Vagina (tissue), 2 donors: ENCODE results near the gene GRIK2.

Source experiments
- POLR2A ChIP-seq, 2 donors: fragments of 450-650 bp; IDR thresholded peaks; one replicate each; pipeline ENCODE4 v1.6.1; 2017; ENCODE audit warnings: antibody characterized with exemption in 2 of 2, mild to moderate bottlenecking in 2 of 2, moderate library complexity in 2 of 2
- POLR2AphosphoS5 ChIP-seq, 2 donors: sonication (generic); formaldehyde crosslinking; IDR thresholded peaks; one replicate each; pipeline ENCODE4 v1.9.0; 2017; ENCODE audit warnings: antibody characterized with exemption in 2 of 2, mild to moderate bottlenecking in 2 of 2, low read depth in 1 of 2; ENCODE audit not compliant: insufficient read depth in 1 of 2
- TF ChIP-seq, protein P1 (sequence below), 3 experiments: fragments of 450-650 bp in 2 of 3; fragments of 200-600 bp in 1 of 3; sonication (generic) in 1 of 3; IDR thresholded peaks; one replicate each; pipeline ENCODE4 v1.5.1; 2017 to 2019; ENCODE audit warnings: antibody characterized with exemption in 3 of 3, mild to moderate bottlenecking in 2 of 3, moderate library complexity in 2 of 3

DNA sequence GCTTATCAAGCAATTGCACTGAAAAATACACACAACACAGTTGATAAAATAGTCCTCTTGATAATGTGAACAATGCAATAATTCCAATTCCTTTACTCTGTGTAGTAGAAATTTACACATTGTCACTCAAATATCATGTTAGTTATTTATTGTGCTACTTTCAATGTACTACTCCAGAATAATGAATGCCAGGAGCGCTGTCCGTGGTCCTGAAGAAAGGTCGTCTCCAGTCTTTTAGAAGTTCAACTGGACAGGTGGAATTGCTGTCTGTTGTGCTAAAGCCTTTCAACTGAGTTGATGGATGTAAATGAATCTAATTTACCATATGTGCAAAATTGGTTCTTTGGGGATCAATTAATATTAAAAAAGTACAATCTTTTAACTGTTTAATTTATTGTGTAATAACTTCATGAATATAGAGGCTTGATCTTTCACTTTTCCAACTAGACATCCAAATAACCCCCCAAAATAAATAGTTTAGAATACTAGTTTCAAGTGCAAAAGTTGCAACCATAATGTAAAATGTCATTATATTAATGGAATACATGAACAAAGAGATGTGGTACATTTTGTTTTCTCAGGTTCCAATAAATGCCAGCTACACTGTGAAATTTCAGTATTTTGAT lies 3.2 kb downstream of the GRIK2 start:
- TF ChIP-seq, protein P1, sequence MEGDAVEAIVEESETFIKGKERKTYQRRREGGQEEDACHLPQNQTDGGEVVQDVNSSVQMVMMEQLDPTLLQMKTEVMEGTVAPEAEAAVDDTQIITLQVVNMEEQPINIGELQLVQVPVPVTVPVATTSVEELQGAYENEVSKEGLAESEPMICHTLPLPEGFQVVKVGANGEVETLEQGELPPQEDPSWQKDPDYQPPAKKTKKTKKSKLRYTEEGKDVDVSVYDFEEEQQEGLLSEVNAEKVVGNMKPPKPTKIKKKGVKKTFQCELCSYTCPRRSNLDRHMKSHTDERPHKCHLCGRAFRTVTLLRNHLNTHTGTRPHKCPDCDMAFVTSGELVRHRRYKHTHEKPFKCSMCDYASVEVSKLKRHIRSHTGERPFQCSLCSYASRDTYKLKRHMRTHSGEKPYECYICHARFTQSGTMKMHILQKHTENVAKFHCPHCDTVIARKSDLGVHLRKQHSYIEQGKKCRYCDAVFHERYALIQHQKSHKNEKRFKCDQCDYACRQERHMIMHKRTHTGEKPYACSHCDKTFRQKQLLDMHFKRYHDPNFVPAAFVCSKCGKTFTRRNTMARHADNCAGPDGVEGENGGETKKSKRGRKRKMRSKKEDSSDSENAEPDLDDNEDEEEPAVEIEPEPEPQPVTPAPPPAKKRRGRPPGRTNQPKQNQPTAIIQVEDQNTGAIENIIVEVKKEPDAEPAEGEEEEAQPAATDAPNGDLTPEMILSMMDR (IDR thresholded peaks at IDR 0.05), result no peak
- TF ChIP-seq POLR2AphosphoS5 (IDR thresholded peaks at IDR 0.05; ENCODE audit: insufficient read depth in 1 of 2, low read depth in 1 of 2) (no peak), POLR2A (IDR thresholded peaks at IDR 0.05) (no peak)
